IMR-90 (cell line): ENCODE measurements around the gene GRAMD1B. TPM values are rescaled to one million over a fixed set of nuclear protein-coding genes. Genes with fewer than 3 reads are reported as not detected.

Source experiments
- ATAC-seq: fragments of 200-7000 bp; cut with Tn5 transposase; 2 replicates; pipeline ENCODE4 v1.9.1; 2020; ENCODE audit warnings: low read depth, mild to moderate bottlenecking, moderate library complexity
- BruUV-seq: library from RNA; stranded (reverse); fragments of 400-500 nt; replicated peaks from 2 replicates; lab custom pipeline; 2021; lab: Mats Ljungman, UMichigan
- CTCF ChIA-PET: fragments of 300-600 bp; formaldehyde crosslinking; extraction: SDS; loops from one replicate; lab custom pipeline; 2021; ENCODE audit warnings: antibody characterized with exemption; lab: Yijun Ruan, JAX
- POLR2A ChIA-PET: fragments of 300-600 bp; sonication (Branson Sonifier 250); formaldehyde crosslinking; loops from one replicate; lab custom pipeline; 2022; ENCODE audit warnings: antibody characterized with exemption; ENCODE audit not compliant: unreplicated experiment; lab: Charles Lee
- DNase-seq: peaks from one replicate; pipeline ENCODE4 v3.0.0; 2013
- H2AFZ ChIP-seq: replicated peaks from 2 replicates; pipeline ENCODE3; 2013; ENCODE audit warnings: low read length, mild to moderate bottlenecking; ENCODE audit not compliant: poor library complexity
- H2AK5ac ChIP-seq: 2 replicates; pipeline ENCODE4 v1.6.1; 2013; ENCODE audit warnings: low read depth, low read length, inconsistent platforms
- H2AK9ac ChIP-seq: replicated peaks from 2 replicates; pipeline ENCODE3; 2013; ENCODE audit warnings: mild to moderate bottlenecking, low read depth, low read length, moderate library complexity; ENCODE audit not compliant: poor library complexity
- H2BK120ac ChIP-seq: 2 replicates; pipeline ENCODE4 v1.6.1; 2013; ENCODE audit warnings: low read depth, low read length, inconsistent platforms
- H2BK15ac ChIP-seq: 3 replicates; pipeline ENCODE4 v1.6.1; 2013; ENCODE audit warnings: low read depth, low read length, inconsistent platforms
- H2BK20ac ChIP-seq: 2 replicates; pipeline ENCODE4 v1.6.1; 2013; ENCODE audit warnings: low read depth, mild to moderate bottlenecking, inconsistent platforms, low read length, moderate library complexity
- H2BK5ac ChIP-seq: 2 replicates; pipeline ENCODE4 v1.6.1; 2013; ENCODE audit warnings: mild to moderate bottlenecking, low read depth, low read length, inconsistent platforms; ENCODE audit not compliant: poor library complexity, severe bottlenecking
- H3K14ac ChIP-seq: replicated peaks from 2 replicates; pipeline ENCODE4 v1.6.1; 2013; ENCODE audit warnings: low read depth, low read length, inconsistent platforms
- H3K18ac ChIP-seq: 2 replicates; pipeline ENCODE4 v1.6.1; 2013; ENCODE audit warnings: low read depth, low read length, control low read depth
- H3K23ac ChIP-seq: 2 replicates; pipeline ENCODE4 v1.6.1; 2013; ENCODE audit warnings: low read depth, low read length, inconsistent platforms
- H3K27ac ChIP-seq: 2 replicates; pipeline ENCODE4 v1.5.1; 2013; ENCODE audit warnings: mild to moderate bottlenecking, control low read depth, low read length; ENCODE audit not compliant: insufficient read depth
- H3K27me3 ChIP-seq: 2 replicates; pipeline ENCODE4 v1.6.1; 2013; ENCODE audit warnings: low read length; ENCODE audit not compliant: control insufficient read depth, insufficient read depth
- H3K36me3 ChIP-seq: 2 replicates; pipeline ENCODE4 v1.6.1; 2013; ENCODE audit warnings: low read length, mixed read lengths; ENCODE audit not compliant: control insufficient read depth, insufficient read depth
- H3K4ac ChIP-seq: 2 replicates; pipeline ENCODE4 v1.6.1; 2013; ENCODE audit warnings: low read depth, low read length, inconsistent platforms
- H3K4me1 ChIP-seq: 2 replicates; pipeline ENCODE4 v1.6.1; 2013; ENCODE audit warnings: low read length, mixed read lengths; ENCODE audit not compliant: control insufficient read depth, insufficient read depth
- H3K4me2 ChIP-seq: 2 replicates; pipeline ENCODE4 v1.6.1; 2013; ENCODE audit warnings: low read depth, mild to moderate bottlenecking, control low read depth, low read length, moderate library complexity
- H3K4me3 ChIP-seq: 2 replicates; pipeline ENCODE4 v1.5.1; 2013; ENCODE audit warnings: low read depth, mild to moderate bottlenecking, control low read depth, low read length, moderate library complexity; ENCODE audit not compliant: insufficient read depth
- H3K56ac ChIP-seq: 2 replicates; pipeline ENCODE4 v1.6.1; 2013; ENCODE audit warnings: low read length, inconsistent platforms; ENCODE audit not compliant: insufficient read depth; ENCODE audit errors: extremely low read depth
- H3K79me1 ChIP-seq, 2 experiments: 2 replicates each; pipeline ENCODE4 v1.6.1; 2013; ENCODE audit warnings: low read length in 2 of 2, inconsistent platforms in 1 of 2, low read depth in 1 of 2
- H3K9ac ChIP-seq: 2 replicates; pipeline ENCODE4 v1.6.1; 2013; ENCODE audit warnings: low read depth, low read length, control low read depth
- H3K9me1 ChIP-seq: 2 replicates; pipeline ENCODE4 v1.6.1; 2013; ENCODE audit warnings: low read length, inconsistent platforms; ENCODE audit not compliant: insufficient read depth
- H3K9me3 ChIP-seq: 2 replicates; pipeline ENCODE4 v1.6.1; 2013; ENCODE audit warnings: low read length; ENCODE audit not compliant: control insufficient read depth, insufficient read depth
- H4K20me1 ChIP-seq: 2 replicates; pipeline ENCODE4 v1.6.1; 2013; ENCODE audit warnings: low read length, inconsistent platforms; ENCODE audit not compliant: insufficient read depth
- H4K5ac ChIP-seq: 2 replicates; pipeline ENCODE4 v1.6.1; 2013; ENCODE audit warnings: mild to moderate bottlenecking, low read depth, low read length, control low read depth
- H4K8ac ChIP-seq, 2 experiments: 2 replicates each; pipeline ENCODE4 v1.6.1; 2013; ENCODE audit warnings: low read depth in 2 of 2, low read length in 2 of 2, control low read depth in 1 of 2, inconsistent platforms in 1 of 2
- H4K91ac ChIP-seq: 2 replicates; pipeline ENCODE4 v1.6.1; 2013; ENCODE audit warnings: low read depth, low read length, inconsistent platforms; ENCODE audit not compliant: insufficient read depth
- BHLHE40 ChIP-seq: fragments of 150-350 bp; IDR thresholded peaks from 2 replicates; pipeline ENCODE4 v1.6.1; 2016; ENCODE audit warnings: mild to moderate bottlenecking, low read depth, low read length
- CEBPB ChIP-seq: IDR thresholded peaks from 2 replicates; pipeline ENCODE4 v1.6.1; 2012; ENCODE audit warnings: low read depth, low read length, improper control_type of control experiment
- CTCF ChIP-seq: conservative IDR thresholded peaks from 2 replicates; pipeline ENCODE4 v1.5.1; 2012; ENCODE audit warnings: mild to moderate bottlenecking, low read depth, low read length, improper control_type of control experiment
- ELK1 ChIP-seq: fragments of 150-350 bp; IDR thresholded peaks from 2 replicates; pipeline ENCODE4 v1.6.1; 2016; ENCODE audit warnings: low read depth, mild to moderate bottlenecking, low read length, moderate library complexity, borderline replicate concordance
- FOS ChIP-seq: fragments of 150-350 bp; IDR thresholded peaks from 2 replicates; pipeline ENCODE4 v1.6.1; 2016; ENCODE audit warnings: low read depth, low read length
- MAZ ChIP-seq: IDR thresholded peaks from 2 replicates; pipeline ENCODE4 v1.6.1; 2012; ENCODE audit warnings: low read depth, mild to moderate bottlenecking, low read length, improper control_type of control experiment, moderate library complexity, borderline replicate concordance
- NFE2L2 ChIP-seq: fragments of 150-350 bp; IDR thresholded peaks from 2 replicates; pipeline ENCODE4 v1.6.1; 2016; ENCODE audit warnings: low read depth, mild to moderate bottlenecking, low read length
- POLR2A ChIP-seq: IDR thresholded peaks from 2 replicates; pipeline ENCODE4 v1.6.1; 2012; ENCODE audit warnings: mild to moderate bottlenecking, low read depth, low read length
- RAD21 ChIP-seq: IDR thresholded peaks from 2 replicates; pipeline ENCODE4 v1.6.1; 2012; ENCODE audit warnings: low read length, improper control_type of control experiment
- RCOR1 ChIP-seq: IDR thresholded peaks from 2 replicates; pipeline ENCODE4 v1.6.1; 2012; ENCODE audit warnings: mild to moderate bottlenecking, low read length, improper control_type of control experiment; ENCODE audit not compliant: insufficient replicate concordance
- RFX5 ChIP-seq: IDR thresholded peaks from 2 replicates; pipeline ENCODE4 v1.8.0; 2012; ENCODE audit warnings: low read depth, mild to moderate bottlenecking, low read length, moderate library complexity
- SMC3 ChIP-seq: fragments of 150-350 bp; IDR thresholded peaks from 2 replicates; pipeline ENCODE4 v1.6.1; 2016; ENCODE audit warnings: low read depth, mild to moderate bottlenecking, antibody characterized with exemption, low read length, moderate library complexity
- USF2 ChIP-seq: fragments of 150-350 bp; IDR thresholded peaks from 2 replicates; pipeline ENCODE4 v1.6.1; 2017; ENCODE audit warnings: mild to moderate bottlenecking, antibody characterized with exemption, low read length, low read depth
- WGBS, 2 experiments: methylation state at CpG; one replicate each; pipeline versions ENCODE4 v1.1.5 to v1.1.7; 2013; ENCODE audit warnings: missing lambda C conversion rate in 2 of 2; ENCODE audit not compliant: insufficient read length in 1 of 2; ENCODE audit errors: extremely low coverage in 2 of 2; 5-methylcytosine and 5-hydroxymethylcytosine counted together
- dilution Hi-C: fragments of 300-500 bp; cut with HindIII; formaldehyde crosslinking; loops from one replicate; pipeline ENCODE4 v1.14.3; 2018; ENCODE audit warnings: low sequenced_read_pairs; ENCODE audit not compliant: unreplicated experiment
- in situ Hi-C: fragments of 300-500 bp; cut with MboI; formaldehyde crosslinking; loops from 3 replicates; pipeline ENCODE4 v1.14.3; 2019; ENCODE audit warnings: low sequenced_read_pairs, inconsistent platforms, mixed read lengths
- intact Hi-C: fragments of 100-400 bp; cut with micrococcal nuclease; formaldehyde crosslinking; loops from 2 replicates; pipeline ENCODE4 v1.10.0; 2022
- polyA plus RNA-seq, 3 experiments: library from polyadenylated mRNA; depleted of rRNA; stranded (reverse); fragments of >200 nt; gene quantifications; 2 replicates each; pipeline ENCODE4 v1.2.3, GENCODE V29; 2012; ENCODE audit warnings: low replicate concordance in 1 of 3
- total RNA-seq: library from RNA; depleted of rRNA; stranded (reverse); fragments of >200 nt; gene quantifications from 2 replicates; pipeline ENCODE4 v1.2.3, GENCODE V29; 2012

The GRAMD1B gene
- total and polyA plus RNA-seq, 2 of the 4 experiments (the other 2 are of a cell fraction) = 7.1 to 7.2 TPM

GRCh38 chr11:123536690-123537437, 106.8 kb downstream of the GRAMD1B start (continued):
- no peak for TF ChIP-seq RCOR1

GRCh38 chr11:123537726-123538125, 107.7 kb downstream of the GRAMD1B start:
- dilution Hi-C loops (no loop called here), intact Hi-C loops (no loop called here), in situ Hi-C loops (no loop called here)
- Histone ChIP-seq H2AK9ac (no peak overlapping the region), H2BK120ac (no peak overlapping the region), H3K27ac (no peak overlapping the region), H2BK5ac (no peak overlapping the region), H3K4ac (no peak overlapping the region), H2AFZ (no peak overlapping the region), H3K36me3 (no peaks in the 10 kb centered on the region), H3K9me3 (no peaks in the 10 kb centered on the region), H4K5ac (no peak overlapping the region), H4K8ac (no peak overlapping the region), H4K20me1 (peaks cover 7% of the 10 kb centered on the region; the same call in 1 of the 2 replicates), H2BK15ac (no peak overlapping the region), H3K18ac (no peak overlapping the region), H3K4me1 (peaks cover 3% of the 10 kb centered on the region; the same call in 1 of the 2 replicates), H3K56ac (no peak overlapping the region), H3K4me3 (no peak overlapping the region), H3K4me2 (no peak overlapping the region), H2AK5ac (no peak overlapping the region), H3K9ac (no peak overlapping the region), H3K79me1 (peaks cover 9 to 35% of the 10 kb centered on the region in 2 experiments; a peak in 3 of 4 replicates), H3K9me1 (peaks cover 7% of the 10 kb centered on the region), H3K27me3 (no peaks in the 10 kb centered on the region), H3K23ac (no peak overlapping the region), H3K14ac (no peak overlapping the region), H2BK20ac (no peak overlapping the region), H4K91ac (no peak overlapping the region)
- no TSS peak for BruUV-seq
- no peak for DNase-seq
- WGBS, 2 experiments = 90% methylated on average over 3 of the region's 4 CpGs; no CpG with 5 or more reads in 1 of the 2 experiments
- CTCF ChIA-PET = interaction anchor here (0.7 kb wide), 1 partner anchor 12 kb away, joined by 3 read pairs; no protein-coding TSS in a partner anchor
- ATAC-seq = no peak
- POLR2A ChIA-PET = no interaction called here
- TF ChIP-seq RAD21 = no peak
- no peak for TF ChIP-seq NFE2L2
- TF ChIP-seq POLR2A = no peak
- TF ChIP-seq MAZ = no peak
- TF ChIP-seq CEBPB = no peak
- TF ChIP-seq RFX5 = no peak
- no peak for TF ChIP-seq USF2
- TF ChIP-seq FOS = no peak
- TF ChIP-seq BHLHE40 = no peak
- no peak for TF ChIP-seq ELK1
- no peak for TF ChIP-seq SMC3
- no peak for TF ChIP-seq CTCF
